Stimulated activated CD8-positive, alpha-beta memory T cell treated with anti-CD3 and anti-CD28 coated beads, Interleukin-15, amount 100 ng/mL, for 4 hours (primary cell): ENCODE results near the gene MAP3K12.
A peak's percentile ranks its signal among the peaks of the same experiment; 100 is the strongest.
"Not testable (repeated sequence)": the region's sequence is repeated elsewhere in the genome, so short reads cannot be mapped to it uniquely, and the experiment has no call there.

Experiments
- DNase-seq, 2 donors: peaks; one replicate each; pipeline ENCODE4 v3.0.0-alpha.2; 2020; ENCODE audit warnings: low read depth in 2 of 2

MAP3K12 gene

GRCh38 chr12:53467082-53467481 is 32.2 kb downstream of the MAP3K12 start:
- no peak for DNase-seq

- DNase-seq = no peak
These were observed 32.6 kb downstream of the MAP3K12 start for GRCh38 chr12:53466640-53467039.

- no peak for DNase-seq
These were observed 33.6 kb downstream of the MAP3K12 start for GRCh38 chr12:53465679-53466078.

- no peak for DNase-seq
These were observed 34.4 kb downstream of the MAP3K12 start for GRCh38 chr12:53464685-53465418.

GRCh38 chr12:53463802-53464560 is 35.3 kb downstream of the MAP3K12 start:
- DNase-seq = no peak

- DNase-seq = no peak
These were observed 36.3 kb downstream of the MAP3K12 start for GRCh38 chr12:53462935-53463334.

- DNase-seq = no peak
These were observed 37.7 kb downstream of the MAP3K12 start for GRCh38 chr12:53461591-53461990.

- DNase-seq = no peak
These were observed 38.2 kb downstream of the MAP3K12 start for GRCh38 chr12:53461059-53461458.

- no peak for DNase-seq
These were observed 40.2 kb downstream of the MAP3K12 start for GRCh38 chr12:53459097-53459496.

- no peak for DNase-seq
These were observed 42.4 kb downstream of the MAP3K12 start for GRCh38 chr12:53456654-53457366.

GRCh38 chr12:53454707-53455106 is 44.6 kb downstream of the MAP3K12 start:
- no peak for DNase-seq

- DNase-seq = no peak
These were observed 45.2 kb downstream of the MAP3K12 start for GRCh38 chr12:53453953-53454640.

- peak; percentile 62 to 63 for DNase-seq
These were observed 46.8 kb downstream of the MAP3K12 start for GRCh38 chr12:53452159-53453077.

- peak; percentile 94 to 97 for DNase-seq
These were observed 47.5 kb downstream of the MAP3K12 start, which contains the start of gene PCBP2 for GRCh38 chr12:53451661-53452158. Gene PCBP2, plus strand, starts transcription at chr12:53452102. Its CDS starts 2,699 bp downstream, at chr12:53454801.

- DNase-seq = no peak
These were observed 48.3 kb downstream of the MAP3K12 start for GRCh38 chr12:53450936-53451335.

GRCh38 chr12:53444593-53445325 is 54.5 kb downstream of the MAP3K12 start:
- DNase-seq = not testable (repeated sequence)

GRCh38 chr12:53443955-53444354 is 55.3 kb downstream of the MAP3K12 start:
- no peak for DNase-seq

- peak; percentile 92 to 98 for DNase-seq
These were observed 58.0 kb downstream of the MAP3K12 start, which contains the start of gene PRR13 for GRCh38 chr12:53441040-53441833. Gene PRR13, plus strand, starts transcription at chr12:53441734. Its CDS starts 981 bp downstream, at chr12:53442715.

- not testable (repeated sequence) for DNase-seq
These were observed 59.7 kb downstream of the MAP3K12 start for GRCh38 chr12:53439582-53439981.
